ENCODE results near the gene XBP1. TPM values are rescaled to one million over a fixed set of nuclear protein-coding genes. Genes with fewer than 3 reads are reported as not detected.
"Not testable (repeated sequence)": the region's sequence is repeated elsewhere in the genome, so short reads cannot be mapped to it uniquely, and the experiment has no call there.

Gene XBP1
- total RNA-seq (2014; rRNA removed; shearing (Covaris generic)): 47.4 and 52.1 TPM in 2 replicates

DNA sequence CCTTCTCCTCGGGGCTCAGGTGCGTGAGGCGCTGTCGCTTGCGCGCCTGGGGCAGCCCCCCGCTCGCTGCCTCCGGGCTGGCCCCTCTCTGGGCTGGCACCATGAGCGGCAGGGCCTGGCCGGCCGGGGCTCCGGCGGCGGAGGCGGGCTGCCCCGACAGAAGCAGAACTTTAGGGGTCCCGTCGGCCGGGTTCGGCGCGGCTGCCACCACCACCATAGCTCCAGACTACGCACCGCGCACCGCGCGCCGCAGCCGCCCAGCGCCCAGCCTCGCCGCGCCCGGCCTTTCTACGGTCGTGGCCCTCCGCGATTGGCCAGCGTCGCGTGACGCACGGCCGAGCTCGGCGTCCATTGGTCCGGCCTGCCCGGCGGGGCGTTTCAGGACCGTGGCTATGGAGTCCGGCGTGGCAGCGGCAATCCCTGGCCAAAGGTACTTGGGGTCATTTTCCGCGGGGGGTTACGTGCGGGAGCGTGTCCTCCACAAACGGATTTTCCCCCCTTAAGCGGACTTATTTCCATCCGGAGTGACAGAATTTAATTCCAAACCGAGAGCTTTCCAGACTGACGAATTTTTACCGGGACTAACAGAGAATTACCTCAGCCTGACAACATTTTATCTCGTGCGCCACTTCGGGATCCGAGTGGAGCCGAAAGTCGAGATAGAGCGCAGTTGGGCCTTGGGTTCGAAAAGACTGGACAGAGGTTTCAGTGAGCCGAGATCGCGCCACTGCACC lies at the start of gene XBP1:
Gene XBP1 (minus strand): TSS at position 262 of the 734 bp plus-strand sequence.
- DNase-seq (ENCODE audit: low spot score): peak; percentile 60

DNA sequence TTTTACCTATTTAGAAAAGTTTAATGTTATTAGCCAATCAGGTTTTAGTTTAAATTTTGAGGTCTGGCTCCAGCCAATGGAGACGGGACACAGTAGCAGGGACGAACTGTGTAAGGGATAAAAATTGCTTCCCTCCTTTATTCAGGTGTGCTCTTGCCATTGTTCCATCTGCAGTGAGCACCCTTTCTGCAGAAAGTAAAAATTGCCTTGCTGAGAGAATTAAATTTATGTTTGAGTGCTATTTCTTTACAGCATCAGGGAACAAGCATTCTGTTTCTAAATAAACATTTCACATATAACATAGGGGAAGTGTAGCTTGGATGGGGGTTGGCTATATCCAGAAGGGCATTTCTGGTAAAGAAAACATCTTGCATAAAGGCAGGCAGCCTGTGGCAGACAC lies 46.6 kb upstream of the XBP1 start:
- DNase-seq (ENCODE audit: low spot score): no peak

DNA sequence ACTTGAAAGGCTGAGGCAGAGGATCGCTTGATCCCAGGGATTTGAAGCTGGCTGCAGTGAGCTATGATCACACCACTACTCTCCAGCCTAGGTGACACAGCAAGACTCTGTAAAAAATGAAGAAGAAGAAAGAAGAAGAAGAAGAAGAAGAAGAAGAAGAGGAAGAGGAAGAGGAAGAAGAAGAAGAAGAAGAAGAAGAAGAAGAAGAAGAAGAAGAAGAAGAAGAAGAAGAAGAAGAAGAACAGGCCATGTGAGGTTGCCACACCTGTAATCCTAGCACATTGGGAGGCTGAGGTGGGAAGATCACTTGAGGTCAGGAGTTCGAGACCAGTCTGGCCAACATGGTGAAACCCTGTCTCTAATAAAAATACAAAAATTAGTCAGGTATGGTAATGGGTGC lies 43.9 kb upstream of the XBP1 start:
- DNase-seq (ENCODE audit: low spot score): not testable (repeated sequence)

DNA sequence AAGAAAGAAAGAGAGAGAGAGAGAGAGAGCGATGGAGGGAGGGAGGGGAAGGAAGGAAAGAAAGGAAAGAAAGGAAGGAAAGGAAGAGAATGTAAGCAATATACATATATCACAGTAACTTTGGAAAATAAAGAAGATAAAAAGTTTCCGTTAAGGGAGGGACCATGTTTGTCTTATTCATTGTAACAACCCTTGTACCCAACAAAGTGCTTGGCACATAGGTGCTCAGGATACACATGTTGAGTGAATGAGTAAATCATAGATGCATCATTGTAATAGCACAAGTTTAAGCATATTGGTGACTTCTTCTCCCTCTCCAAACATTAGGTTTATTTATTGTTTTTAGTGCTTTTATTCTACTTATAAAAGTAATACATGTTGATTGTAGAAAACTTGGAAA lies 43.3 kb upstream of the XBP1 start:
- DNase-seq (ENCODE audit: low spot score): no peak

DNA sequence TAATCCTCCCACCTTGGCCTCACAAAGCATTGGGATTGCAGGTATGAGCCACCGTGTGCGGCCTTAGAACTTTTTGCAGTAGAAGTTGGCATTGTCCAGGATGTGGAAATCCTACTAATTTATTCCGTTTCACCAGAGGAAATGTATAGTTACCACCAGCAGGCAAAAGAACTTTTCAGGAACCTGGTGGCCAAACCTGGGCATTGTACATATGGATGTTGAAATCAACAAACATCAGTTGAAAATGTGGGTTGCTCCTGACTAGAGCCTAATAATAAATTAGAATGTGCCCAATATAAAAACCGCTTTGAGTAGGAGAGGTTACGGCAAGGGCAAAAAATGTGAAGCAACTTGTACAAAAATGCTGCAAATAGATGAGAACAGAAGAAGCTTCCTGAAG lies 40.7 kb upstream of the XBP1 start:
- DNase-seq (ENCODE audit: low spot score): no peak

DNA sequence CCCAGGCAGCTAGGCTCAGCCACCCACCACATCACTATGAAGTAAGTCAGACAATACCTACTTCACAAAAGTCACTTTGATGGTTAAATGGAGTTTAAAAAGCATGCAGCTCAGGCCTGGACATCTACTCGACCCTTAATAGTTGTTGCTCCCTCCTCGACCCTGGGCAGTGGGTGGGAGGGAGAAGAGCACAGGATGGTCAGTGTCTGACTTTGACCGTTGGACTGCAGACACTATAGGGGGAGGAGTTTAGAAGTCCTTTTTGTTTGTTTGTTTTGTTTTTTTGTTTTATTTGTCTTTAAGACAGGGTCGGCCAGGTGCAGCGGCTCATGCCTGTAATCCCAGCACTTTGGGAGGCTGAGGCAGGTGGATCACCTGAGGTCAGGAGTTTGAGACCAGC lies 38.6 kb upstream of the XBP1 start:
- DNase-seq (ENCODE audit: low spot score): no peak

DNA sequence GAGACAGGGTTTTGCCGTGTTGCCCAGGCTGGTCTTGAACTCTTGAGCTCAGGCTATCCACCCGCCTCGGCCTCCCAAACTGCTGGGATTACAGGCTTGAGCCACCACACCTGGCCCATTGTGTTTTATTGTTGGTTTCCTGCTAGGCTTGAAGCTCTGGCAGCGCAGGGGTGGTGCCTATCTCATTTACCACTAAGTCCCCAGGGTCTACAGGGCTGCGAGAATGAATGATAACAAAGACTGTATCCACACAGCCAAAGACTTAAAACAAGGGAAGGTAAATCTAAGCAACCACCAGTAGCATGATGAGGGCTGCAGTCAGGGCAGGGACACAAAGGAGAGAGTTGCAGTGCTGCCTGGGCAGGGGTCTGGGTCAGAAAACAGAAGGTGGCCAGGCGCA lies 37.3 kb upstream of the XBP1 start:
- DNase-seq (ENCODE audit: low spot score): no peak

DNA sequence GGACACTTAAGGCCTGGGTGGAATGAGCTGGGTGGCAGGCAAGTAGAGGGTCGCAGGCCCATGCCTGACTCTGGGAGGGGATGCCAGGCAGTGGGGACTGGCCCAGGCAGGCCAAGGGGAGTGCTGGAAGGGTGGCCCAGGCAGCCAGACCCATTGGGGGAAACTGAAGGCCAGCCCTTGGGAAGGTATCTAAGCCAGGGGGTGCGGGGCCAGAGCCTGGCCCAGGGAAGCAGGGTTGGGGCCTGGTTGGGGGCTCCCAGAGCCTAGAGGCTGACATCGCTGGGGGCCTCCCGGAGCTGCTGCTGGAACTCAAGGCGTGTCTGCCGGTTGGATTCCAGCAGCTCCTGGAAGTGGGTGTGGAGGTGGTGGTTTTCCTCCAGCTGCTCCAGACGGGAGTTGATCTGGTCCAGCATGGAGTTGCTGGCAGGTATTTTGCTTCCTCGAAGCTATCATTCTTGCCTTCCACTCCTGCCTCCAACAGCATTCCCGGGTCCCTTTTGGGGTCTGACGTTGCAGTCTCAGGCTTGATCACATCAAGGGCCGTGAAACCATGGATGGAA lies 35.3 kb upstream of the XBP1 start:
- DNase-seq (ENCODE audit: low spot score): no peak

DNA sequence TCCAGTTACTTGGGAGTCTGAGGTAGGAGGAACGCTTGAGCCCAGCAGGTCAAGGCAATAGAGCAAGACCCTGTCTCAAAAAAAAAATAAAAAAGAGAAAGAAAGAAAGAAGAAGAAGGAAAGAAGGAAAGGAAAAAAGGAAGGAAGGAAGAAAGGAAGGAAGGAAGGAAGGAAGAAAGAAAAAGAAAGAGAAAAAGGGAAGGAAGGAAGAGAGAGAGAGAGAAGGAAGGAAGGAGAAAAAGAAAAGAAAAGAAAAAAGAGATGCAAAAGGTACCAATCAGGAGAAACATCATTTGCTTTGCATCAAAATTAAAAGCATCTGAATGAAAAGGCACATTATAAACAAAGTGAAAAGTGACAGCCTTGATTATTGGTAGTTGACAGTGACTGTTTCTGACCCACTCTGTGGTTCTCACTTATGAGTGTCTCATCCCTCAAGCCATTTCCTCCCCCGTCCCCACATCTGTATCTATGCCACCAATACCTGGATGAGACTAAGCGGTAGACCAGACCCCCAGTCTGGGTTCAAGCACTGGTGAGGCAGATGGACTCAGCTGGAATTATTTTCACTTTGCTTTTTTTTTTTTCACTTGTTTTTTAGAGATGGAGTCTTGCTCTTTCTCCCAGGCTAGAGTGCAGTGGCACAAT lies 33.0 kb upstream of the XBP1 start:
- DNase-seq (ENCODE audit: low spot score): no peak

DNA sequence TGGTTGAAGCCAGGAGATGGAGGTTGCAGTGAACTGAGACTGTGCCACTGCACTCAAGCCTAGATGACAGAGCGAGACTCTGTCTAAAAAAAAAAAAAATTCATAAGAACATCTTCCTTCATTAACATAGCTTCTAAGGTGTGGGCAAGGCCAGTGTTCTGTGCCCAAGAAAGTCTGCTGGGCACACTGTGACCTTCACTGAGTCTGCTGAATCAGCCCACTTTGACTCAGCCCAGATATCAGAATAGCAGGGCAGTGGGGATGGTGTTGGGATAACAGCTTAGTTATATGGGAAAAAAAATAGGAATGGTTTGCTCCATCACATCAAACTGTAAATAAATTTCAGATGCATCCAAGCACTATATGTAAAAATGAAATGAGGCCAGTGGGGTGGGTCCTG lies 32.4 kb upstream of the XBP1 start:
- DNase-seq (ENCODE audit: low spot score): no peak

DNA sequence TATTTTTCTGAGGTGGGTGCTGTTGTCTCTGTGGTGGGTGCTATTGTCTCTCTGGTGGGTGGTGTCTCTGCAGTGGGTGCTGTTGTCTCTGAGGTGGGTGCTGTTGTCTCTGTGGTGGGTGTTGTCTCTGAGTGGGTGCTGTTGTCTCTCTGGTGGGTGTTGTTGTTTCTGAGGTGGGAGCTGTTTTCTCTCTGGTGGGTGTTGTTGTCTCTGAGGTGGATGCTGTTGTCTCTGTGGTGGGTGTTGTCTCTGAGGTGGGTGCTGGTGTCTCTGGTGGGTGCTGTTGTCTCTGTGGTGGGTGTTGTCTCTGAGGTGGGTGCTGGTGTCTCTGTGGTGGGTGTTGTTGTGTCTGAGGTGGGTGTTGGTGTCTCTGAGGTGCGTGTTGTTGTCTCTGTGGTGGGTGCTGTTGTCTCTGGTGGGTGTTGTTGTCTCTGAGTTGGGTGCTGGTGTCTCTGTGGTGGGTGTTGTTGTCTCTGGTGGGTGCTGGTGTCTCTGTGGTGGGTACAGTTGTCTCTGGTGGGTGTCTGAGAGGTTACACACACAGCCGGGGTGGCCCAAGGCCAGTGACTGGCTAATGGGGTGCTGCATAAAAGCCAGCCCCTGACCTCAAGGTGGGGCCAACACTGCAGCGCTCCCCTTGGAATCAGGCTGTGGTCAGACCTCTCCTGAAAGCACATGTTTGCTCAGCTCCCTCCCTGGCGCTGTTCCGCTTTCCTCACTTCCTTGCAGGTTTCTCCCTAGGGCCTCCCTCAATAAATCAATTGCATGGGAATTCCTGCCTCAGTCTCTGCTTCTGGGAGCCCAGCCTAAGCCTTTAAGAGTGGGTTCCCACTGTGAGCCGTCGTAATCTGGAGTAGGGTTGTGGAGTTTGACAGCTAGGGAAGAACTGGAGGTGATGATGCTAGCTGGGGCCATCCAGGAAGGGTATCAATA lies 31.0 kb upstream of the XBP1 start:
- DNase-seq (ENCODE audit: low spot score): no peak

DNA sequence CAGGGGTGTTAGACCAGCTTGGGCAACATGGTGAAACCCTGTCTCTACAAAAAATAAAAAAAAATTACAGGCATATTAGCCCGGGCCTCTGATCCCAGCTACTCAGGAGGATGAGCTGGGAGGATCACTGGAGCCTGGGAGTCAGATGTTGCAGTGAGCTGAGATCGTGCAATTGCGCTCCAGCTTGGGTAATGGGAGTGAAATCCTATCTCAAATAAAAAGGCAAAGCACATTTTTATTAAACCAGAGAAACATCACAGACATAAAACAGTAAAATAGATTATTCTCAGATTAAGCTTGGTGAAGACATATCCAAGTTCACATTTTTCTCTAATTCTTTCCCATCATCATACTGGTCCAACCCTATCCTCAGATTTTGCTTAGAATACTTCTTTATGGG lies 30.1 kb upstream of the XBP1 start:
- DNase-seq (ENCODE audit: low spot score): no peak

DNA sequence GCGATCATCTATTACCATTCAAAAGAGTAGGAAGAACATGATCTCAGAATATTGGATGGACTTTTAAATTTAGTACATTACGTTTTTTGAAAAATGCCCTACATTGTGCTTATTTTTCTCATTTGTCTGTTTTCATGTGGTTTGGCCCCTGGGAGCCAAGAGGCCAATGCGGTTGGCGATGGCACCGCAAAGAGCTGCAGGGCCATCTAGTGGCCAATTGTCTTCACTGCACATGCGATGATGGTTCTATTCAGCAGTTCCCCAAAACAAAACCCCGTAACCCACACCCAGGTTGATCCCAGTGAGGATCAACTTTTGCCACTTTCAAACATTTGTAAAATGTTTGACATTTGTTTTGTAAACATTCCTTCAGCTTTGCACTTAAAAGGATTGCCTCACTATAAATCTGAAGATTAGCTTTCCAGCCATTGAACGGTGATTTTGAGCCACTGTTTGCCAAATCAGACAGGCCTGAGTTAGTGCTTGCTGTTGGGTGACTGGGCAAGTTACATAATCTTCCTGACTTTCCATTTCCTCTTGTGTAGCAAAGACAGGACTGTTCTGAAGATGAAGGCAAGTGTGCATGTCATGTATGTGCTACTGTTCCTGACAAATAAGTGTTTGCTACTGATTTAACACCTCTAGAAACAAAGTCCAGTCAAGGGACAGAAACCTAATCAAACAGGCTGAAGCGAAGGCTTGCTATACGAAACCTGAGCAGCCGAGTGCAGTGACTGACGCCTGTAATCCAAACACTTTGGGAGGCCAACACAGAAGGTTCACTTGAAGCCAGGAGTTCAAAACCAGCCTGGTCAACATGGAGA lies 29.2 kb upstream of the XBP1 start:
- peak; percentile 42 for DNase-seq (ENCODE audit: low spot score)

DNA sequence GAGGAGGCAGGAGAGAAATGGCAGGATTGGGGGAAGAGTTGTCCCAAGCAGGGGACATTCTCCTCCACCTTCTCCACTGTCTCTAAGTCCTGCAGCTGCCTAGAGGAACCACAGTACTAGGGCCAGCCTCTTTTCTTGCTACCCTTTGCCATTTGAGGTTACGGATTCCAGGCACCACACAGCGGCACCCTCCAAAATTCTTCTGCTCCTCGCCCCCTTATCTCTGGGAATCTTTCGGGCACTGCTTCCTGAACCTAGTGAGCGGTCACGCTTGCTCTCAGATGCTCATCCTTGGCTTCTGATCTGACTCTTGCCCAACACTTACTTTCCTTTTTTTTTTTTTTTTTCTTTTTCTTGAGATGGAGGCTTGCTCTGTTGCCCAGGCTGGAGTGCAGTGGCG lies 26.6 kb upstream of the XBP1 start:
- no peak for DNase-seq (ENCODE audit: low spot score)

DNA sequence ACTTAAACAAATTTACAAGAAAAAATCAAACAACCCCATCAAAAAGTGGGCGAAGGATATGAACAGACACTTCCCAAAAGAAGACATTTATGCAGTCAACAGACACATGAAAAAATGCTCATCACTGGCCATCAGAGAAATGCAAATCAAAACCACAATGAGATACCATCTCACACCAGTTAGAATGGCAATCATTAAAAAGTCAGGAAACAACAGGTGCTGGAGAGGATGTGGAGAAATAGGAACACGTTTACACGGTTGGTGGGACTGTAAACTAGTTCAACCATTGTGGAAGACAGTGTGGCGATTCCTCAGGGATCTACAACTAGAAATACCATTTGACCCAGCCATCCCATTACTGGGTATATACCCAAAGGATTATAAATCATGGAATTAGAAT lies 26.1 kb upstream of the XBP1 start:
- not testable (repeated sequence) for DNase-seq (ENCODE audit: low spot score)

DNA sequence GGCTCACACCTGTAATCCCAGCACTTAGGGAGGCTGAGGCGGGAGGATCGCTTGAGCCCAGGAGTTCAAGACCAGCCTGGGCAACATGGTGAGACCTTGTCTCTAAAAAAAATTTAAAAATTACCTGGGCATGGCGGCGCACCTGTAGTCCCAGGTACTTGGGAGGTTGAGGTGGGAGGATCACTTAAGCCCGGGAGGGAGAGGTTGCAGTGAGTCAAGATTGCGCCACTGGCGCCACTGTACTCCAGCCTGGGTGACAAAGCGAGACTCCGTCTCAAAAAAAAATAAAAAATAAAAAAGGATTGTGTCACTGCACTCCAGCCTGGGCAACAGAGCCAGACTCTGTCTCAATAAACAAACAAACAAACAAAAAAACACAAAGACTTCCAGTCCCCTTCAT lies 24.1 kb upstream of the XBP1 start:
- DNase-seq (ENCODE audit: low spot score): not testable (repeated sequence)

DNA sequence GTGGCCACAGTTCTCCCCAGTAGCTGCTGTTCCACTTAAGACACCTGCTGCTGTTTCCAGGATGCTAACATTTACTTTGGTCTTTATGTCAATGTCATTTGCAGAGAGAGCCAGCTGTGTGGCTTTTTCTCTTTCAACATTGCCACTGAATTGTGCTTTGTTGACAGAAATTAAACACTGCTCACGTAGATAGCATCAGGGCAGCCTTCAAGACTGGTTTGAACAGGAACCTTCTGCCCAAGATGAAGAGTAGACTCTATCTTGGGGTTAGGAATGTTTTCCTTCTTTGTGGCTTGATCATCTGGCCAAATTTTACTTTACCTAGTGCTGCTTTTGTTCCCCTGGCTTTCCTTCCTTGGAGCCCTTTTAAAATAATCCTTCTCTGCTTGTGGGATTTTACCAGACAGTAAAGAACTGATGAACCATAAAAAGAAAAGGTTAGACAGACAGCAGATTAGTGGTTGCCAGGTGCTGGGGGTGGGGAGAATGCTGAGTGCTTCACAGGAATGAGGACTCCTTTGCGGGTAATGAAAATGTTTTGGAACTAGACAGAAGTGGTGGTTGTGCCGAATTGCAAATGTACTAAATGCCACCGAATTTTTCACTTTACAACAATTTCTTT lies 22.7 kb upstream of the XBP1 start:
- no peak for DNase-seq (ENCODE audit: low spot score)

DNA sequence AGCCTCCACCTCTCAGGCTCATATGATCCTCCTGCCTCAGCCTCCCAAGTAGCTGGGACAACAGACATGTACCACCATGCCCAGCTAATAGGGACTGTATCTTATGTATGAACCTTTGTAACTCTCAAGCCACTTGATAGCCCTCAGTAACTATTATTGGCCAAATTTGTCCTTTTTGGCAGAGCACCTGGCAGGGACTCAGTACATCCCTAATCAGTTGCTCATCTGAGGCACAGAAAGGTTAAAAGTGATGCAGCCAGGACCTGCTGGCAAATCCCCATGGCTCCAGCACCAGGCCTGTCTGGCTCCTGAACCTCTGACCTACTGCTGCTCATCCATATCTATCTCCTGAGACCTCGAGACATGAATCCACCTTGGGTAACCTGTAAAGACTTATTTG lies 21.1 kb upstream of the XBP1 start:
- DNase-seq (ENCODE audit: low spot score): no peak

DNA sequence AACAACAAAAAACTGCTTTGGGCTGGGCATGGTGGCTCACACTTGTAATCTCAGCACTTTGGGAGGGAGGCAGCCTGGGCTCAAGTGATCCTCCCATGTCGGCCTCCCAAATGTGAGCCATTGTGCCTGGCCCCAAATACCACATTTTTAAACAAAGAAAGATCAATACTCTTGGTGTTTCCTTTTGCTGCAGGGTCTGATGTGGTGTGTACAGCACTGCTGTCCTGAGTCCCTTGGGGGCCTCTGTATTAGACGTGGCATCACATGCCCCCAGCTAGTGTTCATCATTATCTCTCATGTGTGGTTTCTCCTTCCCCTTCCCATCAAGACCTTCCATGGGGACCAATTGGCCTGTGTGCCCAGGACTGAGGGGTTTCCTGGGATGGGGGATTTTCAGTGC lies 20.5 kb upstream of the XBP1 start:
- no peak for DNase-seq (ENCODE audit: low spot score)

DNA sequence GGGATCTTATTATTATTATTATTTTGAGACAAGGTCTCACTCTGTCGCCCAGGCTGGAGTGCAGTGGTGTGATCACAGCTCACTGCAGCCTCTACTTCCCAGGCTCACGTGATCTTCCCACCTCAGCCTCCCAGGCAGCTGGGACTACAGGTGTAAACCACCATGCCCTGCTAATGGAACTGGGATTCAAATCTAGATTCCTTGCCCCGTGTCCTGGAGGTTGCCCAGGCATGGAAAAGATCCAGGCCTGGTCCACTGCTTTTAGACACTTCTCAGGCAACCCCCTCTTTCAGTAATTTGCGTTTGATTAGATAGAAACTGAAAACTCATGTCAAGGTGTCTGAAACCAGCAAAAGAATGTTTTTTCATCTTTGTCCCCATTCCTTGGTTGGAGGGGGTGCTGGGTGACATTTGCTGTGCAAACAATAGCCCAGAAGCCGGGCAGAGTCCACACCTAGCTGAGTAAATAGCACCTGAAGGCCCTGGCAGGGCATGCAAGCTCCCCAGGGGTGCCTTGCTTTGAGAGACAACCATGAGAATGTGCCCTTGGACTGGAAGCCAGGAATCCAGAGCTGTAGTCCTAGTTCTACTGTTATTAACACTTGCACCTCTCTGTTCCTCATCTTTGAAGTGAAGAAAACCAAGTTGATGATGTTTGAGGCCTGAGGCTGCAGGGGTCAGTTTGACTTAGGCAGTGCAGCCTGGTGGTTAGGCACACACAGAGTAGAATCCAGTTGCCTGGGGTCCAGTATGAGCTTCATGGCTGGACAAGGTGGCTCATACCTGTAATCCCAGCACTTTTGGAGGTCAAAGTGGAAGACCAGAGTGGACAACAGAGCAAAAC lies 19.1 kb upstream of the XBP1 start:
- no peak for DNase-seq (ENCODE audit: low spot score)
